K562 (cell line): ENCODE data around the gene CEP128.

Source experiments
- ARHGAP35 ChIP-seq: fragments of 450-650 bp; IDR thresholded peaks from 2 replicates; pipeline ENCODE4 v1.6.1; 2018; ENCODE audit not compliant: partially characterized antibody
- EZH2 ChIP-seq: IDR thresholded peaks from 2 replicates; pipeline ENCODE4 v1.6.1; 2012; ENCODE audit warnings: low read depth, mild to moderate bottlenecking, inconsistent platforms, low read length, borderline replicate concordance

GRCh38 chr14:80554139-80554538 is 387.4 kb downstream of the CEP128 start:
- TF ChIP-seq EZH2 (no peak), ARHGAP35 (no peak)
